H1 (cell line): Measurements from ENCODE around the gene TCERG1L. TPM values are rescaled to one million over a fixed set of nuclear protein-coding genes. Genes with fewer than 3 reads are reported as not detected.

Experiments
- CTCF ChIA-PET: fragments of 300-600 bp; sonication (Branson Sonifier 250); formaldehyde crosslinking; loops from one replicate; lab custom pipeline; 2021; ENCODE audit not compliant: partially characterized antibody; lab: Charles Lee
- POLR2A ChIA-PET: fragments of 300-600 bp; sonication (Branson Sonifier 250); formaldehyde crosslinking; loops from one replicate; lab custom pipeline; 2021; ENCODE audit warnings: inconsistent platforms; ENCODE audit not compliant: partially characterized antibody; lab: Charles Lee
- DNase-seq, 2 experiments: peaks; one replicate each; pipeline versions ENCODE4 v3.0.0 to v3.0.0-alpha.2; 2010 to 2022; ENCODE audit warnings: low spot score in 2 of 2, low read depth in 1 of 2, mixed read lengths in 1 of 2
- FAIRE-seq: peaks from 2 replicates; lab custom pipeline; 2011; peaks lifted over from hg19 to GRCh38; lab: Jason Lieb, UNC
- H2AFZ ChIP-seq: 2 replicates; pipeline ENCODE4 v1.8.1; 2012; ENCODE audit warnings: low read length, inconsistent platforms
- H2AK5ac ChIP-seq: 2 replicates; pipeline ENCODE4 v1.6.1; 2013; ENCODE audit warnings: low read depth, low read length
- H2BK120ac ChIP-seq: replicated peaks from 2 replicates; pipeline ENCODE3; 2013; ENCODE audit warnings: low read depth, low read length, inconsistent platforms
- H2BK12ac ChIP-seq: 2 replicates; pipeline ENCODE4 v1.6.1; 2013; ENCODE audit warnings: low read depth, low read length
- H2BK15ac ChIP-seq: 2 replicates; pipeline ENCODE4 v1.6.1; 2013; ENCODE audit warnings: low read length
- H2BK20ac ChIP-seq: 2 replicates; pipeline ENCODE4 v1.6.1; 2013; ENCODE audit warnings: low read length
- H2BK5ac ChIP-seq: 2 replicates; pipeline ENCODE4 v1.6.1; 2013; ENCODE audit warnings: low read depth, low read length
- H3K14ac ChIP-seq: 2 replicates; pipeline ENCODE4 v1.6.1; 2013; ENCODE audit warnings: inconsistent platforms; ENCODE audit not compliant: insufficient read length
- H3K18ac ChIP-seq: 2 replicates; pipeline ENCODE4 v1.6.1; 2013; ENCODE audit warnings: low read length; ENCODE audit errors: extremely low read depth
- H3K23ac ChIP-seq: 2 replicates; pipeline ENCODE4 v1.6.1; 2013; ENCODE audit warnings: inconsistent platforms; ENCODE audit not compliant: insufficient read length
- H3K23me2 ChIP-seq: 2 replicates; pipeline ENCODE4 v1.6.1; 2013; ENCODE audit warnings: low read depth, low read length
- H3K27ac ChIP-seq: 2 replicates; pipeline ENCODE4 v1.6.1; 2011; ENCODE audit warnings: low read depth, low read length, inconsistent platforms
- H3K27me3 ChIP-seq, 4 experiments: replicated peaks in 1 of 4; 1 replicate in 1 of 4; 2 replicates in 3 of 4; pipeline versions ENCODE4 v1.6.1 to v1.8.1; 2011 to 2013; ENCODE audit warnings: low read length in 3 of 4, mild to moderate bottlenecking in 3 of 4, inconsistent platforms in 2 of 4, mixed read lengths in 2 of 4, moderate library complexity in 1 of 4; ENCODE audit not compliant: control insufficient read depth in 3 of 4, insufficient read depth in 3 of 4; ENCODE audit errors: extremely low read depth in 1 of 4
- H3K36me3 ChIP-seq, 4 experiments: 2 replicates each; pipeline versions ENCODE4 v1.6.1 to v1.8.1; 2011 to 2013; ENCODE audit warnings: mild to moderate bottlenecking in 4 of 4, low read length in 3 of 4, moderate library complexity in 2 of 4, control low read depth in 1 of 4, inconsistent platforms in 1 of 4; ENCODE audit not compliant: insufficient read depth in 4 of 4, control insufficient read depth in 2 of 4
- H3K4ac ChIP-seq: replicated peaks from 2 replicates; pipeline ENCODE3; 2013; ENCODE audit warnings: low read length, low read depth, mixed read lengths, inconsistent platforms; ENCODE audit not compliant: insufficient read length
- H3K4me1 ChIP-seq, 4 experiments: replicated peaks in 1 of 4; 1 replicate in 1 of 4; 2 replicates in 3 of 4; pipeline versions ENCODE4 v1.6.1 to v1.8.1; 2011 to 2013; ENCODE audit warnings: low read length in 3 of 4, inconsistent platforms in 2 of 4, mixed read lengths in 1 of 4; ENCODE audit not compliant: insufficient read depth in 4 of 4, control insufficient read depth in 3 of 4
- H3K4me2 ChIP-seq, 2 experiments: 2 replicates each; pipeline versions ENCODE4 v1.6.1 to v1.8.1; 2011 to 2013; ENCODE audit warnings: low read depth in 2 of 2, low read length in 2 of 2, control low read depth in 1 of 2, inconsistent platforms in 1 of 2, mild to moderate bottlenecking in 1 of 2; ENCODE audit not compliant: insufficient read depth in 1 of 2
- H3K4me3 ChIP-seq, 4 experiments: fragments of 200-600, 300-600 bp in 1 of 4; sonication (generic), shearing (Covaris generic), sonication (Bioruptor Twin) in 1 of 4; 2 replicates each; pipeline versions ENCODE4 v1.5.1 to v1.8.1; 2011 to 2016; ENCODE audit warnings: low read length in 4 of 4, low read depth in 3 of 4, control low read depth in 2 of 4, inconsistent platforms in 2 of 4, mild to moderate bottlenecking in 2 of 4, mixed read lengths in 1 of 4, moderate library complexity in 1 of 4; ENCODE audit not compliant: insufficient read depth in 2 of 4; ENCODE audit errors: extremely low read depth in 1 of 4
- H3K56ac ChIP-seq: replicated peaks from 2 replicates; pipeline ENCODE3; 2013; ENCODE audit warnings: low read depth, mild to moderate bottlenecking, mixed read lengths, low read length, inconsistent platforms; ENCODE audit not compliant: insufficient read length
- H3K79me1 ChIP-seq: 2 replicates; pipeline ENCODE4 v1.6.1; 2013; ENCODE audit warnings: low read depth, low read length, control low read depth
- H3K79me2 ChIP-seq, 2 experiments: 2 replicates each; pipeline versions ENCODE4 v1.6.1 to v1.8.1; 2012 to 2013; ENCODE audit warnings: low read length in 2 of 2, mild to moderate bottlenecking in 2 of 2, inconsistent platforms in 1 of 2; ENCODE audit not compliant: insufficient read depth in 2 of 2, control insufficient read depth in 1 of 2
- H3K9ac ChIP-seq, 4 experiments: replicated peaks in 1 of 4; 1 replicate in 1 of 4; 2 replicates in 3 of 4; pipeline versions ENCODE4 v1.6.1 to v1.8.1; 2011 to 2013; ENCODE audit warnings: low read depth in 3 of 4, low read length in 3 of 4, control low read depth in 2 of 4, mild to moderate bottlenecking in 2 of 4, moderate library complexity in 2 of 4, inconsistent platforms in 1 of 4; ENCODE audit errors: extremely low read depth in 1 of 4
- H3K9me3 ChIP-seq, 2 experiments: 2 replicates each; pipeline versions ENCODE4 v1.6.1 to v1.8.1; 2012 to 2013; ENCODE audit warnings: mild to moderate bottlenecking in 2 of 2, moderate library complexity in 2 of 2, control low read depth in 1 of 2, inconsistent platforms in 1 of 2, low read depth in 1 of 2, low read length in 1 of 2, mixed read lengths in 1 of 2; ENCODE audit not compliant: insufficient read depth in 2 of 2
- H4K20me1 ChIP-seq, 2 experiments: replicated peaks in 1 of 2; 2 replicates each; pipeline versions ENCODE3 to v1.8.1; 2011 to 2013; ENCODE audit warnings: inconsistent platforms in 2 of 2, low read length in 2 of 2, mild to moderate bottlenecking in 1 of 2; ENCODE audit not compliant: insufficient read depth in 2 of 2, control insufficient read depth in 1 of 2
- H4K5ac ChIP-seq: 2 replicates; pipeline ENCODE4 v1.6.1; 2013; ENCODE audit warnings: low read length, low read depth, mixed read lengths, inconsistent platforms; ENCODE audit not compliant: insufficient read length
- H4K8ac ChIP-seq: 2 replicates; pipeline ENCODE4 v1.8.0; 2013; ENCODE audit warnings: mild to moderate bottlenecking, moderate library complexity, low read length, inconsistent platforms; ENCODE audit not compliant: insufficient read depth; ENCODE audit errors: extremely low read depth
- H4K91ac ChIP-seq: replicated peaks from 2 replicates; pipeline ENCODE3; 2013; ENCODE audit warnings: low read length, mixed read lengths, inconsistent platforms; ENCODE audit not compliant: insufficient read length
- CTBP2 ChIP-seq: IDR thresholded peaks from 2 replicates; pipeline ENCODE4 v1.7.0; 2011; ENCODE audit warnings: borderline replicate concordance, mild to moderate bottlenecking, moderate library complexity, mixed read lengths, low read length; ENCODE audit not compliant: insufficient read depth, insufficient read length
- EZH2 ChIP-seq: fragments of 200-600 bp; sonication (generic); IDR thresholded peaks from 2 replicates; pipeline ENCODE4 v1.7.1; 2012; ENCODE audit warnings: low read depth, mild to moderate bottlenecking, moderate library complexity, low read length, inconsistent platforms; ENCODE audit not compliant: severe bottlenecking
- JUND ChIP-seq: IDR thresholded peaks from 2 replicates; pipeline ENCODE4 v1.6.1; 2011; ENCODE audit warnings: mild to moderate bottlenecking, improper control_type of control experiment, low read length
- KDM4A ChIP-seq: IDR thresholded peaks from one replicate; pipeline ENCODE4 v1.7.1; 2012; ENCODE audit warnings: low read depth, mild to moderate bottlenecking, moderate library complexity, low read length, inconsistent platforms; ENCODE audit not compliant: severe bottlenecking
- KDM5A ChIP-seq: fragments of 200-600 bp; IDR thresholded peaks from 2 replicates; pipeline ENCODE4 v1.7.1; 2012; ENCODE audit warnings: mild to moderate bottlenecking, low read length, inconsistent platforms, mixed read lengths
- NANOG ChIP-seq: IDR thresholded peaks from 2 replicates; pipeline ENCODE4 v1.6.1; 2011; ENCODE audit warnings: low read length, low read depth, mild to moderate bottlenecking, inconsistent platforms; ENCODE audit not compliant: insufficient read depth, poor library complexity, severe bottlenecking
- POLR2A ChIP-seq, 2 experiments: IDR thresholded peaks; 1 replicate in 1 of 2; 2 replicates in 1 of 2; pipeline ENCODE4 v1.6.1; 2011; ENCODE audit warnings: low read depth in 2 of 2, low read length in 2 of 2, mild to moderate bottlenecking in 2 of 2; ENCODE audit errors: control extremely low read depth in 1 of 2
- RAD21 ChIP-seq, 2 experiments: IDR thresholded peaks in 1 of 2; conservative IDR thresholded peaks in 1 of 2; 2 replicates each; pipeline ENCODE4 v1.6.1; 2011; ENCODE audit warnings: low read depth in 2 of 2, low read length in 2 of 2, improper control_type of control experiment in 1 of 2, inconsistent platforms in 1 of 2, mild to moderate bottlenecking in 1 of 2, moderate library complexity in 1 of 2
- RFX5 ChIP-seq: IDR thresholded peaks from 2 replicates; pipeline ENCODE4 v1.6.1; 2011; ENCODE audit warnings: low read depth, low read length, improper control_type of control experiment, borderline replicate concordance
- SIN3A ChIP-seq, 2 experiments: IDR thresholded peaks in 1 of 2; conservative IDR thresholded peaks in 1 of 2; 2 replicates each; pipeline ENCODE4 v1.6.1; 2011 to 2012; ENCODE audit warnings: low read length in 2 of 2, improper control_type of control experiment in 1 of 2, low read depth in 1 of 2, mild to moderate bottlenecking in 1 of 2
- SP4 ChIP-seq: IDR thresholded peaks from 2 replicates; pipeline ENCODE4 v1.6.1; 2012; ENCODE audit warnings: low read length, inconsistent platforms
- TAF1 ChIP-seq: IDR thresholded peaks from 2 replicates; pipeline ENCODE4 v1.6.1; 2011; ENCODE audit warnings: mild to moderate bottlenecking, low read depth, low read length
- TAF7 ChIP-seq: optimal IDR thresholded peaks from 2 replicates; pipeline ENCODE3; 2011; ENCODE audit warnings: low read depth, mild to moderate bottlenecking, inconsistent platforms, low read length, moderate library complexity, borderline replicate concordance
- TEAD4 ChIP-seq: IDR thresholded peaks from 2 replicates; pipeline ENCODE4 v1.6.1; 2012; ENCODE audit warnings: low read depth, low read length, inconsistent platforms, mixed read lengths
- WGBS, 2 experiments: shearing (Covaris generic) in 1 of 2; methylation state at CpG; one replicate each; pipeline versions ENCODE4 v1.1.6 to v1.1.7; 2013 to 2015; ENCODE audit warnings: low lambda C conversion rate in 2 of 2, mixed read lengths in 2 of 2, inconsistent platforms in 1 of 2, low coverage in 1 of 2, missing lambda C conversion rate in 1 of 2; ENCODE audit not compliant: insufficient replicate concordance in 2 of 2, insufficient coverage in 1 of 2, insufficient read length in 1 of 2; ENCODE audit errors: extremely low coverage in 1 of 2, missing lambda C conversion rate in 1 of 2; 5-methylcytosine and 5-hydroxymethylcytosine counted together
- polyA plus RNA-seq, 7 experiments: library from polyadenylated mRNA; depleted of rRNA in 3 of 7; stranded (reverse) in 5 of 7; unstranded in 2 of 7; fragments of >200 nt in 5 of 7; fragments of 200-250 nt in 2 of 7; gene quantifications; 1 replicate in 5 of 7; 2 replicates in 1 of 7; 4 replicates in 1 of 7; pipeline versions ENCODE4 v1.2.1 to v1.2.3, GENCODE V29; 2011 to 2013; ENCODE audit warnings: missing spikeins in 2 of 7, mixed read lengths in 2 of 7
- total RNA-seq: library from RNA; stranded (reverse); fragmentation: NEBNext Ultra II Directional; extraction: Animal tissue kit (Norgen Biotek cat#: 25700); gene quantifications from 2 replicates; pipeline ENCODE4 v1.2.1, GENCODE V29; 2021

The TCERG1L gene
- total and polyA plus RNA-seq, 2 of the 8 experiments (the other 6 are each of a cell fraction or from before 2014, with no cell fraction given) = 3.9 to 6.9 TPM

GRCh38 chr10:131109291-131109690 lies 202.2 kb downstream of the TCERG1L start:
- no peaks in the 10 kb centered on the region for H3K4me1 ChIP-seq
- H2BK12ac ChIP-seq = no peak overlapping the region
- H2AK5ac ChIP-seq = no peak overlapping the region
- DNase-seq (no peak), FAIRE-seq (no peak)
- no peak overlapping the region for H3K4me2 ChIP-seq
- 91% methylated on average over 18 of the region's 19 CpGs; no CpG with 5 or more reads in 1 of the 2 experiments for WGBS, 2 experiments
- no peak overlapping the region for H3K14ac ChIP-seq
- H3K79me1 ChIP-seq = no peaks in the 10 kb centered on the region
- no peak overlapping the region for H3K4ac ChIP-seq
- H3K18ac ChIP-seq = no peak overlapping the region
- no peak overlapping the region for H2AFZ ChIP-seq
- no peak overlapping the region for H3K27ac ChIP-seq
- ChIA-PET POLR2A (interaction anchor here (1.1 kb wide), 1 partner anchor 18 kb away, joined by 3 read pairs; no protein-coding TSS in a partner anchor), CTCF (no interaction called here)
- H3K23ac ChIP-seq = no peak overlapping the region
- H4K5ac ChIP-seq = no peak overlapping the region
- H3K56ac ChIP-seq = no peak overlapping the region
- no peak overlapping the region for H2BK20ac ChIP-seq
- H2BK15ac ChIP-seq = no peak overlapping the region
- H4K91ac ChIP-seq = no peak overlapping the region
- no peak overlapping the region for H2BK120ac ChIP-seq
- H3K79me2 ChIP-seq = no peaks in the 10 kb centered on the region
- no peaks in the 10 kb centered on the region for H3K23me2 ChIP-seq
- no peak overlapping the region for H3K9ac ChIP-seq
- no peak overlapping the region for H4K8ac ChIP-seq
- H3K9me3 ChIP-seq = peaks cover 0 to 3% of the 10 kb centered on the region in 2 experiments; a peak in 1 of 4 replicates
- no peaks in the 10 kb centered on the region for H3K27me3 ChIP-seq
- no peak overlapping the region for H2BK5ac ChIP-seq
- no peak overlapping the region for H3K4me3 ChIP-seq
- no peaks in the 10 kb centered on the region for H3K36me3 ChIP-seq
- no peak for TF ChIP-seq SIN3A (conservative IDR thresholded peaks at IDR 0.05 in 1 of 2, IDR thresholded peaks at IDR 0.05 in 1 of 2; ENCODE audit: low read depth in 1 of 2, low read length in 2 of 2)
- TF ChIP-seq SP4 = no peak
- no peak for TF ChIP-seq EZH2
- TF ChIP-seq POLR2A (IDR thresholded peaks at IDR 0.05; ENCODE audit: control extremely low read depth in 1 of 2, low read depth in 2 of 2, low read length in 2 of 2) = no peak
- TF ChIP-seq NANOG = no peak
- TF ChIP-seq RAD21 (IDR thresholded peaks at IDR 0.05 in 1 of 2, conservative IDR thresholded peaks at IDR 0.05 in 1 of 2; ENCODE audit: low read depth in 2 of 2, low read length in 2 of 2) = no peak
- TF ChIP-seq CTBP2 = no peak
- no peak for TF ChIP-seq JUND
- TF ChIP-seq TAF1 = no peak
- no peak for TF ChIP-seq TEAD4
- TF ChIP-seq TAF7 = no peak
- no peak for TF ChIP-seq KDM4A
- no peak for TF ChIP-seq KDM5A
- TF ChIP-seq RFX5 = no peak
- no peaks in the 10 kb centered on the region for H4K20me1 ChIP-seq
